HG02885 (cell line): ENCODE measurements around the gene FRMD1.
"Not testable (repeated sequence)": the region's sequence is repeated elsewhere in the genome, so short reads cannot be mapped to it uniquely, and the experiment has no call there.

ENCODE experiments used
- ATAC-seq: cut with Tn5 transposase; IDR thresholded peaks from one replicate; pipeline ENCODE4 v1.9.1; 2021; ENCODE audit warnings: mild to moderate bottlenecking; ENCODE audit not compliant: unreplicated experiment, poor library complexity

Gene FRMD1

GRCh38 chr6:168081858-168082546, 3.0 kb upstream of the FRMD1 start:
- ATAC-seq: no peak

DNA sequence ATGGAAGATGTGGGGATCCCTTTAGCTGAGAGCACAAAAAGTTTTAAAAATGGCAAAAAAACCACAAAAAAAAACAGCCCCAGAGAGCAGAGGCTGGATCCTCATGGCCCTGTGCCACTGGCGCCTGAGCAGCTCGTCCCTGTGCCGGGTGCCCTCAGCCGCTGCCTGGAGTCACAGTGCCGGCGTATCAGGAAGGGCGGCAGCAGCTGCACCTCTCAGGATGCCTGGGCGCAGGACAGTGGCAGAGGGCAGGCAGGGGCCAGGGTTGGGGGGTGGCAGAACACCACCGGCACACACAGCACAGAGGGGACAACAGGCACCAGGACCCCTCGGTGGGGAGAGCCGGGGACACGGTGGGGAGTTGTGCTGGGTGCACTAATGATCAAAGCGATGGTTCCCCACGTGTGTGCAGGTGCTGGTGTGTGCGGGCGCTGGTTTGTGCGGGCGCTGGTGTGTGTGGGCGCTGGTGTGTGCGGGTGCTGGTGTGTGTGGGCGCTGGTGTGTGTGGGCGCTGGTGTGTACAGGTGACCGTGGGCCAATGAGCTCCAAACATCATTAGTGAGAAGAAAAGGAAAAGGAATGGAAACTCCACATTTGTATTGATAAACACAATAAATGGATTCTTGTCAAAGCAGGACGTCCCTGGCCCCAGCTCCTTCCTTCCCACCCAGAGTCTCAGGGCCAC, 1.5 kb upstream of the FRMD1 start:
- ATAC-seq: no peak

DNA sequence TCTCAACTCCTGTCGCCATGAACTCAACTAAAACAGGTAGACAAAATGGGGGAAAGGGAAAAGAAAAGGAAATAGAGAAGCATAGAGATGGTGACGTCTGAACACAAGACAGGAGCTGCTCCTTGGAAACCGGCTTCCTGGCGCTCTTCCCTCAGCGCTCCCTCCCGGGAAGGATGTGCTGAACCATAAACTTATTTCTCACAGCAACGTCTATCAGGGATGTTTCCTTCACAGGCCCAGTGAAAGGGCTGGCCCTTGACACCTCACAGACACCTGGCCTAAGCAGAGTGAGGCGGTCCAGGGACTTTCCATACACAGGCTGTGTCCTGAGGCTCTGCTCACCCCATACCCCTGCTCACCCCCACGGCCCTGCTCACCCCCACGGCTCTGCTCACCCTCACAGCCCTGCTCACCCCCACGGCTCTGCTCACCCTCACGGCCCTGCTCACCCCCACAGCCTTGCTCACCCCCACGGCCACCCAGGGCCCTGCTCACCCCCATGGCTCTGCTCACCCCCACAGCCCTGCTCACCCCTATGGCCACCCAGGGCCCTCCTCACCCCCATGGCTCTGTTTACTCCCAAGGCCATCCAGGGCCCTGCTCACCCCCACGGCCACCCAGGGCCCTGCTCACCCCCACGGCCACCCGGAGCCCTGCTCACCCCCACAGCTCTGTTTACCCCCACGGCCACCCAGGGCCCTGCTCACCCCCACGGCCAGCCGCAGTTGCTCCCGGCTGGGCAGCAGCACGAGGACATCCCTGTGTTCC, 653 bp downstream of the FRMD1 start:
- ATAC-seq: no peak

DNA sequence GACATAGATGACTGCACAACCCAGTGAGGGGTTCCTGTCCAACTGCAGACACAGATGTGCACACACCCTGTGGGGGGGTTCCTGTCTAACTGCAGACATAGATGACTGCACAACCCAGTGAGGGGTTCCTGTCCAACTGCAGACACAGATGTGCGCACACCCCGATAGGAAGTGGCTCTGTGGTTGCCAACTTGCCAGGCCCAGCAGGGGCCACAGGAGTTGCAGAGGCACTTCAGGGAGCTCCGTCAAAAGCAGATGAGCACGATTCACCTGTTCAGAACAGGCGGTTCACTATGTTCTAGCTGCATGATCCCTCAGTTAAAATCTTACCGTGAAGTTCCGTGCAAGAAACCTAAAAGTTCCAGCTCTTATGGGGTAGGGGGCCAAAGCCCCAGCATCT, 1.6 kb downstream of the FRMD1 start:
- ATAC-seq: not testable (repeated sequence)

DNA sequence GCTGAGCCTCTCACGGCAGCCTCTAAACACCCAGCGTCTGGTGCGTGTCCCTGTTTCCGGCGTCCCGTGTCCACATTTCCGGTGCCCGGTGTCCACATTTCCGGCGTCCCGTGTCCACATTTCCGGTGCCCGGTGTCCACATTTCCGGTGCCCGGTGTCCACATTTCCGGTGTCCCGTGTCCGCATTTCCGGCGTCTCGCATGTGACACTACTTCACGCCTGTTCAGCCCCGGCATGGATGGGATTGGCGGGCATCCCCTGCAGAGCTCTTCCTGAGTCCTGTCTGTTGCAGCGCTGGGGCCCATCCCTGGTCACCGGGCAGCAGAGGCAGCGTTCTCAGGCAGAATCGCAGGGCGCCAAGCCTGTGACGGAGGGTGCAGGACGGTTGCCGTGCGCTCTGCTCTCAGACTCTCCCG, 3.2 kb downstream of the FRMD1 start:
- no peak for ATAC-seq

- no peak for ATAC-seq
Measured at GRCh38 chr6:168075216-168075615, 3.8 kb downstream of the FRMD1 start.

DNA sequence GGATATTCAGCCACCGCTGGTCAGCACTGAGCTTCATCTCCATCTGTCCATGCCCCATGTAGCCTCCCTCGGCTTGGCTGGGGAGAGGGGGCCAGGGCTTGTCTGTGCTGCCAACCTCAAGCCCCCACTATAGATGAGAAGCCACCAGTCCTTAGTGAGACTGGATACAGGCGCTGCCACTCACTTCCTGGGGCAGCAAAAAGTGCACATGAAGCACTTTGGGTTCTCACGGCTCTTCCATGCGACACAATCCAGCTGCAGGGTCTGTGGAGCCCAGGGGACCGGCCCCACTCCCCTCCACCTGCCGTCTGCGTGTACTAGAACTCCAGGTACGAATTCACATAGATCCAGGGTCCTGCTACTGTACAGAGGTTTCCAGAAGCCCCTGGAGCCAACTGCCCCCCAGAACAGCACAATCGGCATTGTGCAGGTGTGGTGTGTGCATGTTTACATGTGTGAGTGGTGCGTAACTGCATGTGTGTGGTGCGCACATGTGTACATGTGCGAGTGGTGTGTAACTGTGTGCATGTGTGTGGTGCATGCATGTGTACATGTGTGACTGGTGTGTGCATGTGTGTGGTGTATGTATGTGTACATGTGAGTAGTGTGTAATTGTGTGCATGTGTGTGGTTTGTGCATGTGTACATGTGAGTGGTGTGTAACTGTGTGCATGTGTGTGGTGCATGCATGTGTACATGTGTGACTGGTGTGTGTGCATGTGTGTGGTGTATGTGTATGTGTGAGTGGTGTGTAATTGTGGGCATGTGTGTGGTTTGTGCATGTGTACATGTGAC, 4.9 kb downstream of the FRMD1 start:
- no peak for ATAC-seq

DNA sequence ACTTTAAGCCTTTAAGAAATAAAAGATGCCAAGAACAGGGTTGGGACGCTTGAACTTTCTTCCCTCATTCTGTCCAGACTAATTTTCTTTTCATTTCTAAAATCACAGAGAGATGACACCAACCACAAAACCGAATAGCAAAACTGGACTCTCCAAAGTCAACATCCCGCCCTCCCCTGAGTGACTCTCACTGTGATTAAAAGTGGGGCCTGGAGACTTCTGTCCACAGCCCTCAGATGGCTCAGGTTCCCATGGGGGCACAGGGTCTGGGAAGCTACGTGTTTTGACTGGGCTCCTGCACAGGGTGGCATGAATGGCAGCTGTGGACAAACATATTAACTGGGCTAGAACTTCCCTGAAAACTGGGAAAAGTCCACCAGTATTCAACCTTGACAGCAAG, 6.3 kb downstream of the FRMD1 start:
- ATAC-seq: no peak

DNA sequence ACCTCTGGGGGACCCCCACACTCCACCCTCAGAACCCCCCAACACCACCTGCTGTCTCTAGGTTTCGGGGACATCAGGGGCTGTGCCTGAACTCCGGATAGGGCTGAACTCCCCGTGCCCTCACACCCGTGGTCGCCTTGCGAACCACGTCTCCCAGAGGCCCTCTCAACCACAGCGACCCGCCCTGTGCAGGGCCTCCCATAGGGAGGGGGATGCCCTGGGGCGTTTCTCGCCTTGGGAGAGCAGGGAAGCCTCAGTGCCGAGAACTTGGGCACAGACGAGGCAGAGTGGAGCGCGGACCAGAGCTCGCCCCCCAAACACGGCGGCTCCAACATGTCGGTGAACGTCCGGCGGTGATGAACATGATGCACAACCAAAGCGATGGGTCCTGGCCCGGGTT, 6.8 kb downstream of the FRMD1 start:
- no peak for ATAC-seq

DNA sequence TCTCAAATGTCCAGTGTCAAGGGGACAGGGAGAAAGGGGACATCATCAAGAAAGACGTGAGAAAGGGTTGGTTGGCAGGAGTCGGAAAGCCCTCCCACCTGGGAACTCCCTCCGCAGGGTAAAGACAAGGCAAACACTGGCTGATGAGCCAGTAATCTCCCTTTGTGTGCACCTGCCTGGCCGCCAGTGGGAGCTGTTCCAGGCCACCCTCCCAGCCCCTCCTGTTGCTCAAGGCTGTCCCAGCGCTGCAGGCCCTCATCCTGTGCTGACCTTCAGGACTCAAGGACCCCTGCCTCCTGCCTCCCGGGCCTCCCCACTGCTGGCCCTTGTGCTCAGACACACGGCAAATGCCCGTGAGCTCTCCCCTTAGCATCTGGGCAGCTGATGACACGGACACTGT, 7.4 kb downstream of the FRMD1 start:
- ATAC-seq: no peak

- no peak for ATAC-seq
Measured at GRCh38 chr6:168070804-168071203, 8.2 kb downstream of the FRMD1 start.

- no peak for ATAC-seq
Measured at GRCh38 chr6:168067081-168067759, 11.8 kb downstream of the FRMD1 start.

DNA sequence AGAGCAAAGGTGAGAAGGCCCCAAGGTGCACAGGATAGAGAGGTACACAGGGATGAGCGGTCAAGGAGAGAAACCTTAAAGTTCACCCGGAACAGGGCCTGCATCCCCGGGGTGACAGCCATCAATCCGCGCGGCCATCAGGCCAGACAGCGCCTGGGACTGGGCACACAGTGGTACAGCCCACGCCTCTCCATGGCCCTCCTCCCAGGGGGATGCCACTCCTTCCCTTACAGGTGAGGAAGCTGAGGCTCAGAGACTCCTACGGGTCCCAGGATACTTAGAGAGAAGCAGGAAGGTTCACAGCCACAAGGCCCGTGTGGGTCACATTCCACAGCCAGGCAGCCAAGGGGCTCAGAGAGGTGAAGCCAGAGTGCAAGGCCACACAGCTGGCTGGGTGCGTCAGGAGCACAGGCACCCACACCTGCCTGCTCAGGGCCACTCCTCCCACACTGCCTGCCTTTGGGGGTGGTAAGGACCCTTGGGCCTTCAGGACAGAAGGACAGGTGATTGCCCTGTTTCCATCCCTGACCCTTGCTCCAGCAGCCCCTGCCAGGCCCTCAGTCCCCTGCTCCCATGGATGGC, 14.7 kb downstream of the FRMD1 start:
- ATAC-seq: no peak

GRCh38 chr6:168063431-168063830, 15.6 kb downstream of the FRMD1 start:
- ATAC-seq: no peak

- no peak for ATAC-seq
Measured at GRCh38 chr6:168062346-168063289, 16.4 kb downstream of the FRMD1 start.

- no peak for ATAC-seq
Measured at GRCh38 chr6:168061269-168062210, 17.5 kb downstream of the FRMD1 start.

- ATAC-seq: no peak
Measured at GRCh38 chr6:168060521-168060931, 18.5 kb downstream of the FRMD1 start.
